ENCODE data around the gene TMEM42.

TMEM42 gene

GRCh38 chr3:44883213-44883955 lies 21.7 kb downstream of the TMEM42 start:
- Histone ChIP-seq H3K4me1 (ENCODE audit: insufficient read depth, low read length) (no peaks in the 10 kb centered on the region), H3K27me3 (ENCODE audit: insufficient read depth, low read length) (no peaks in the 10 kb centered on the region), H3K4me3 (ENCODE audit: low read length) (no peak overlapping the region), H3K9me3 (ENCODE audit: low read length) (peaks cover 3% of the 10 kb centered on the region), H3K36me3 (ENCODE audit: insufficient read depth, low read length) (no peaks in the 10 kb centered on the region), H2AFZ (ENCODE audit: low read depth, low read length) (no peak overlapping the region)

GRCh38 chr3:44883999-44884431 lies 22.3 kb downstream of the TMEM42 start:
- Histone ChIP-seq H3K9me3 (ENCODE audit: low read length) (peaks cover 3% of the 10 kb centered on the region), H3K4me1 (ENCODE audit: insufficient read depth, low read length) (no peaks in the 10 kb centered on the region), H2AFZ (ENCODE audit: low read depth, low read length) (no peak overlapping the region), H3K27me3 (ENCODE audit: insufficient read depth, low read length) (no peaks in the 10 kb centered on the region), H3K36me3 (ENCODE audit: insufficient read depth, low read length) (no peaks in the 10 kb centered on the region), H3K4me3 (ENCODE audit: low read length) (no peak overlapping the region)

GRCh38 chr3:44885618-44886017 lies 23.9 kb downstream of the TMEM42 start:
- Histone ChIP-seq H3K36me3 (ENCODE audit: insufficient read depth, low read length) (no peaks in the 10 kb centered on the region), H3K4me1 (ENCODE audit: insufficient read depth, low read length) (no peaks in the 10 kb centered on the region), H3K4me3 (ENCODE audit: low read length) (no peak overlapping the region)

GRCh38 chr3:44886561-44886960 lies 24.8 kb downstream of the TMEM42 start:
- peaks cover 3% of the 10 kb centered on the region for H3K9me3 ChIP-seq (ENCODE audit: low read length)
- no peaks in the 10 kb centered on the region for H3K36me3 ChIP-seq (ENCODE audit: insufficient read depth, low read length)
- no peak overlapping the region for H2AFZ ChIP-seq (ENCODE audit: low read depth, low read length)
- H3K27me3 ChIP-seq (ENCODE audit: insufficient read depth, low read length) = no peaks in the 10 kb centered on the region
- no peaks in the 10 kb centered on the region for H3K4me1 ChIP-seq (ENCODE audit: insufficient read depth, low read length)
- H3K4me3 ChIP-seq (ENCODE audit: low read length) = no peak overlapping the region

More at GRCh38 chr3:44885618-44886017, 23.9 kb downstream of the TMEM42 start:
- no peak overlapping the region for H2AFZ ChIP-seq (ENCODE audit: low read depth, low read length)
- H3K27me3 ChIP-seq (ENCODE audit: insufficient read depth, low read length) = no peaks in the 10 kb centered on the region
- H3K9me3 ChIP-seq (ENCODE audit: low read length) = peaks cover 3% of the 10 kb centered on the region

- no peaks in the 10 kb centered on the region for H3K36me3 ChIP-seq (ENCODE audit: insufficient read depth, low read length)
- no peak overlapping the region for H2AFZ ChIP-seq (ENCODE audit: low read depth, low read length)
- H3K9me3 ChIP-seq (ENCODE audit: low read length) = peaks cover 3% of the 10 kb centered on the region
- no peaks in the 10 kb centered on the region for H3K27me3 ChIP-seq (ENCODE audit: insufficient read depth, low read length)
- no peaks in the 10 kb centered on the region for H3K4me1 ChIP-seq (ENCODE audit: insufficient read depth, low read length)
- H3K4me3 ChIP-seq (ENCODE audit: low read length) = no peak overlapping the region
These were observed 25.4 kb downstream of the TMEM42 start for GRCh38 chr3:44887101-44887500.

- Histone ChIP-seq H3K27me3 (ENCODE audit: insufficient read depth, low read length) (no peaks in the 10 kb centered on the region), H3K36me3 (ENCODE audit: insufficient read depth, low read length) (no peaks in the 10 kb centered on the region), H3K4me3 (ENCODE audit: low read length) (no peak overlapping the region), H3K9me3 (ENCODE audit: low read length) (no peaks in the 10 kb centered on the region), H2AFZ (ENCODE audit: low read depth, low read length) (no peak overlapping the region), H3K4me1 (ENCODE audit: insufficient read depth, low read length) (peaks cover 2% of the 10 kb centered on the region)
These were observed 28.5 kb downstream of the TMEM42 start for GRCh38 chr3:44890258-44890657.

- Histone ChIP-seq H3K27me3 (ENCODE audit: insufficient read depth, low read length) (no peaks in the 10 kb centered on the region), H3K9me3 (ENCODE audit: low read length) (no peaks in the 10 kb centered on the region), H2AFZ (ENCODE audit: low read depth, low read length) (no peak overlapping the region), H3K36me3 (ENCODE audit: insufficient read depth, low read length) (no peaks in the 10 kb centered on the region), H3K4me3 (ENCODE audit: low read length) (no peak overlapping the region), H3K4me1 (ENCODE audit: insufficient read depth, low read length) (peaks cover 2% of the 10 kb centered on the region)
These were observed 29.1 kb downstream of the TMEM42 start for GRCh38 chr3:44890852-44891251.

GRCh38 chr3:44892689-44893088 lies 31.0 kb downstream of the TMEM42 start:
- no peaks in the 10 kb centered on the region for H3K36me3 ChIP-seq (ENCODE audit: insufficient read depth, low read length)
- no peaks in the 10 kb centered on the region for H3K27me3 ChIP-seq (ENCODE audit: insufficient read depth, low read length)
- H2AFZ ChIP-seq (ENCODE audit: low read depth, low read length) = no peak overlapping the region
- no peaks in the 10 kb centered on the region for H3K9me3 ChIP-seq (ENCODE audit: low read length)
- no peak overlapping the region for H3K4me3 ChIP-seq (ENCODE audit: low read length)
- peaks cover 2% of the 10 kb centered on the region for H3K4me1 ChIP-seq (ENCODE audit: insufficient read depth, low read length)

- H3K9me3 ChIP-seq (ENCODE audit: low read length) = no peaks in the 10 kb centered on the region
- H2AFZ ChIP-seq (ENCODE audit: low read depth, low read length) = no peak overlapping the region
These were observed 31.4 kb downstream of the TMEM42 start for GRCh38 chr3:44893097-44893496.

GRCh38 chr3:44894485-44894884 lies 32.8 kb downstream of the TMEM42 start:
- H3K36me3 ChIP-seq (ENCODE audit: insufficient read depth, low read length) = no peaks in the 10 kb centered on the region
- no peaks in the 10 kb centered on the region for H3K9me3 ChIP-seq (ENCODE audit: low read length)
- H3K27me3 ChIP-seq (ENCODE audit: insufficient read depth, low read length) = no peaks in the 10 kb centered on the region
- H3K4me3 ChIP-seq (ENCODE audit: low read length) = no peak overlapping the region
- H2AFZ ChIP-seq (ENCODE audit: low read depth, low read length) = no peak overlapping the region
- peaks cover 11% of the 10 kb centered on the region for H3K4me1 ChIP-seq (ENCODE audit: insufficient read depth, low read length)

More at GRCh38 chr3:44893097-44893496, 31.4 kb downstream of the TMEM42 start:
- Histone ChIP-seq H3K4me3 (ENCODE audit: low read length) (no peak overlapping the region), H3K4me1 (ENCODE audit: insufficient read depth, low read length) (peaks cover 2% of the 10 kb centered on the region), H3K36me3 (ENCODE audit: insufficient read depth, low read length) (no peaks in the 10 kb centered on the region), H3K27me3 (ENCODE audit: insufficient read depth, low read length) (no peaks in the 10 kb centered on the region)

- Histone ChIP-seq H3K27me3 (ENCODE audit: insufficient read depth, low read length) (no peaks in the 10 kb centered on the region), H3K9me3 (ENCODE audit: low read length) (no peaks in the 10 kb centered on the region), H3K36me3 (ENCODE audit: insufficient read depth, low read length) (no peaks in the 10 kb centered on the region), H3K4me1 (ENCODE audit: insufficient read depth, low read length) (peaks cover 22% of the 10 kb centered on the region), H2AFZ (ENCODE audit: low read depth, low read length) (no peak overlapping the region), H3K4me3 (ENCODE audit: low read length) (no peak overlapping the region)
These were observed 34.7 kb downstream of the TMEM42 start for GRCh38 chr3:44896440-44896839.

GRCh38 chr3:44899683-44900367 lies 38.1 kb downstream of the TMEM42 start:
- H3K4me1 ChIP-seq (ENCODE audit: insufficient read depth, low read length) = peaks cover 20% of the 10 kb centered on the region
- H3K4me3 ChIP-seq (ENCODE audit: low read length) = no peak overlapping the region

GRCh38 chr3:44902628-44903027 lies 40.9 kb downstream of the TMEM42 start:
- Histone ChIP-seq H3K4me3 (ENCODE audit: low read length) (no peak overlapping the region), H3K27me3 (ENCODE audit: insufficient read depth, low read length) (no peaks in the 10 kb centered on the region), H3K36me3 (ENCODE audit: insufficient read depth, low read length) (no peaks in the 10 kb centered on the region), H2AFZ (ENCODE audit: low read depth, low read length) (peak overlapping the region; percentile 58), H3K9me3 (ENCODE audit: low read length) (no peaks in the 10 kb centered on the region), H3K4me1 (ENCODE audit: insufficient read depth, low read length) (peaks cover 24% of the 10 kb centered on the region)

More at GRCh38 chr3:44899683-44900367, 38.1 kb downstream of the TMEM42 start:
- Histone ChIP-seq H3K27me3 (ENCODE audit: insufficient read depth, low read length) (no peaks in the 10 kb centered on the region), H3K9me3 (ENCODE audit: low read length) (no peaks in the 10 kb centered on the region), H2AFZ (ENCODE audit: low read depth, low read length) (no peak overlapping the region), H3K36me3 (ENCODE audit: insufficient read depth, low read length) (no peaks in the 10 kb centered on the region)
